Type B pancreatic cell (in vitro differentiated cells): ENCODE data around the gene HPS3. TPM values are rescaled to one million over a fixed set of nuclear protein-coding genes. Genes with fewer than 3 reads are reported as not detected.
A peak's percentile ranks its signal among the peaks of the same experiment; 100 is the strongest.

Experiments used
- DNase-seq: peaks from one replicate; pipeline ENCODE4 v3.0.0; 2021; ENCODE audit warnings: mixed read lengths; ENCODE audit not compliant: unreplicated experiment; ENCODE audit errors: extremely low spot score
- H3K27ac Mint-ChIP-seq: 2 replicates; pipeline ENCODE4 v1.8.0; 2021; ENCODE audit warnings: mild to moderate bottlenecking, mixed read lengths
- H3K27me3 Mint-ChIP-seq: 2 replicates; pipeline ENCODE4 v1.8.0; 2021; ENCODE audit warnings: mixed read lengths
- H3K36me3 Mint-ChIP-seq: 2 replicates; pipeline ENCODE4 v1.8.0; 2021; ENCODE audit warnings: mixed read lengths
- H3K4me1 Mint-ChIP-seq: one replicate; pipeline ENCODE4 v1.8.0; 2021; ENCODE audit warnings: mixed read lengths; ENCODE audit not compliant: unreplicated experiment
- H3K4me3 Mint-ChIP-seq: 2 replicates; pipeline ENCODE4 v1.8.0; 2021; ENCODE audit warnings: mild to moderate bottlenecking, mixed read lengths
- H3K9me3 Mint-ChIP-seq: 2 replicates; pipeline ENCODE4 v1.8.0; 2021; ENCODE audit warnings: mixed read lengths
- total RNA-seq: library from RNA; stranded (reverse); gene quantifications from 2 replicates; pipeline ENCODE4 v1.2.1, GENCODE V29; 2021; ENCODE audit warnings: low replicate concordance
- TF ChIP-seq, protein P1 (sequence below): fragments of 200-600 bp; sonication (generic); conservative IDR thresholded peaks from 2 replicates; pipeline ENCODE4 v1.5.0; 2021; ENCODE audit warnings: antibody characterized with exemption, mild to moderate bottlenecking

HPS3 gene
- total RNA-seq, 1 donor from 2014 or later: 18.2 TPM

DNA sequence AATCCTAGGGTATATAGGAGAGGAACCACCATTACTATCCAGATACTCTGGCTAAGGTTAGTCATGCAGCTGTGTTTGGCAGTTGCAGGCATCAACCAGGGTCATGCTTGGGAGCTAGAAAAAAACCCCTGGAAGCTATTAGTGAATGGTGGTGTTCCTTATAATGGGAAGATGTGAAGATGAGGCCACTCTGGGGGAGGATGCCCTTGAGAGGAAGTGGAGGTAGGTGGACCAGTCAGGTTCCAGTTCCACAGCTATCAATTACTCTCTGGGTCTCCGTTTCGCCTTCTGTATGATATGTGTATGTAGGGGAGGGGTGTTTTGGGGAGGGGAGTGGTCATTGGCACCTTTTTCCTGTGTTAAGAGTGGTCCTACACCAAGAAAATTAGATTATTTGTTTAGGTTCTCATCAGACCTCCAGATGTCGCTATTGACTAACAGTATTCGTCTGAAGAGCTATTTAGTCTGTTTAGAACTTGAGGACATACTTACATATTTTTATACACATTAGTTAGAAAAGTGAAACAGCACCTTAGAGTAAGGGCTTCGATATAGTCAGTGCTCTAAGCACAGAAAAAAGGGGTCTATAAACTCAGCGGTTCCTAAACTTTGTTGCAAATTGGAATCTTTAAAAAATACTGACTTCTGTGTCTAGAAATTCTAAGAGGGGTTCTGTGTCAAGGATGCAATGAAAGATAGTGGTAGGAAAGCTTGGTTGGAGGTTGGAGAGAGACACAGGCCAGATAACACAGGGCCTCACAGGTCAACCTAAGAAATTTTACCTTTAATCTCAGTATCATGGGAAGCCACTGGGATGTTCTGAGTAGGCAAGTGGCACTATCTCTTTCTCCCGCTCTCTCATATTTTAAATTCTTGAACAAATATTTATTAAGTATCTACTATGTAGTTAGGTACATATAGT, 9.1 kb upstream of the HPS3 start:
- no peaks in the 10 kb centered on the region for H3K9me3 Mint-ChIP-seq
- DNase-seq: no peak
- no peaks in the 10 kb centered on the region for H3K36me3 Mint-ChIP-seq
- TF ChIP-seq, protein P1, sequence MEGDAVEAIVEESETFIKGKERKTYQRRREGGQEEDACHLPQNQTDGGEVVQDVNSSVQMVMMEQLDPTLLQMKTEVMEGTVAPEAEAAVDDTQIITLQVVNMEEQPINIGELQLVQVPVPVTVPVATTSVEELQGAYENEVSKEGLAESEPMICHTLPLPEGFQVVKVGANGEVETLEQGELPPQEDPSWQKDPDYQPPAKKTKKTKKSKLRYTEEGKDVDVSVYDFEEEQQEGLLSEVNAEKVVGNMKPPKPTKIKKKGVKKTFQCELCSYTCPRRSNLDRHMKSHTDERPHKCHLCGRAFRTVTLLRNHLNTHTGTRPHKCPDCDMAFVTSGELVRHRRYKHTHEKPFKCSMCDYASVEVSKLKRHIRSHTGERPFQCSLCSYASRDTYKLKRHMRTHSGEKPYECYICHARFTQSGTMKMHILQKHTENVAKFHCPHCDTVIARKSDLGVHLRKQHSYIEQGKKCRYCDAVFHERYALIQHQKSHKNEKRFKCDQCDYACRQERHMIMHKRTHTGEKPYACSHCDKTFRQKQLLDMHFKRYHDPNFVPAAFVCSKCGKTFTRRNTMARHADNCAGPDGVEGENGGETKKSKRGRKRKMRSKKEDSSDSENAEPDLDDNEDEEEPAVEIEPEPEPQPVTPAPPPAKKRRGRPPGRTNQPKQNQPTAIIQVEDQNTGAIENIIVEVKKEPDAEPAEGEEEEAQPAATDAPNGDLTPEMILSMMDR: peak; percentile 80
- no peak overlapping the region for H3K4me3 Mint-ChIP-seq
- H3K4me1 Mint-ChIP-seq: peaks cover 5% of the 10 kb centered on the region
- H3K27me3 Mint-ChIP-seq: no peaks in the 10 kb centered on the region
- peak overlapping the region; percentile 23 for H3K27ac Mint-ChIP-seq

GRCh38 chr3:149122721-149123578, 6.5 kb upstream of the HPS3 start:
- H3K9me3 Mint-ChIP-seq: no peaks in the 10 kb centered on the region
- TF ChIP-seq, protein P1: no peak
- H3K27me3 Mint-ChIP-seq: no peaks in the 10 kb centered on the region
- DNase-seq: no peak
- no peak overlapping the region for H3K4me3 Mint-ChIP-seq
- peaks cover 5% of the 10 kb centered on the region for H3K4me1 Mint-ChIP-seq
- H3K27ac Mint-ChIP-seq: no peak overlapping the region
- no peaks in the 10 kb centered on the region for H3K36me3 Mint-ChIP-seq

- peaks cover 28% of the 10 kb centered on the region for H3K4me1 Mint-ChIP-seq
- no peak for DNase-seq
- no peaks in the 10 kb centered on the region for H3K27me3 Mint-ChIP-seq
- TF ChIP-seq, protein P1: no peak
- no peaks in the 10 kb centered on the region for H3K9me3 Mint-ChIP-seq
- peak overlapping the region; percentile 88 for H3K27ac Mint-ChIP-seq
- peaks cover 6% of the 10 kb centered on the region for H3K36me3 Mint-ChIP-seq
- peak overlapping the region; percentile 95 for H3K4me3 Mint-ChIP-seq
Measured at GRCh38 chr3:149128821-149129220, 617 bp upstream of the HPS3 start.

GRCh38 chr3:149131589-149131988, 2.2 kb downstream of the HPS3 start:
- H3K27ac Mint-ChIP-seq: peak overlapping the region; percentile 93
- H3K4me1 Mint-ChIP-seq: peaks cover 28% of the 10 kb centered on the region
- no peak for DNase-seq
- no peaks in the 10 kb centered on the region for H3K27me3 Mint-ChIP-seq
- TF ChIP-seq, protein P1: no peak
- peak overlapping the region; percentile 95 for H3K4me3 Mint-ChIP-seq
- no peaks in the 10 kb centered on the region for H3K9me3 Mint-ChIP-seq
- H3K36me3 Mint-ChIP-seq: peaks cover 6% of the 10 kb centered on the region

GRCh38 chr3:149134575-149134974, 5.1 kb downstream of the HPS3 start:
- no peak overlapping the region for H3K4me3 Mint-ChIP-seq
- TF ChIP-seq, protein P1: no peak
- no peak overlapping the region for H3K27ac Mint-ChIP-seq
- H3K4me1 Mint-ChIP-seq: peaks cover 22% of the 10 kb centered on the region
- H3K36me3 Mint-ChIP-seq: peaks cover 6% of the 10 kb centered on the region
- DNase-seq: no peak
- no peaks in the 10 kb centered on the region for H3K9me3 Mint-ChIP-seq
- H3K27me3 Mint-ChIP-seq: no peaks in the 10 kb centered on the region
